GM13977 (cell line): ENCODE measurements around the gene DRC7.
A peak's percentile ranks its signal among the peaks of the same experiment; 100 is the strongest.

Experiments used
- DNase-seq: peaks from one replicate; pipeline ENCODE4 v3.0.0; 2012; ENCODE audit warnings: low spot score
- CTCF ChIP-seq: IDR thresholded peaks from 2 replicates; pipeline ENCODE4 v1.5.1; 2012; ENCODE audit warnings: mild to moderate bottlenecking, control low read depth; ENCODE audit not compliant: insufficient read depth; ENCODE audit errors: extremely low read depth, missing control alignments
- in situ Hi-C: fragments of 300-500 bp; cut with MboI; formaldehyde crosslinking; loops from one replicate; pipeline ENCODE4 v1.12.0; 2022; ENCODE audit warnings: low sequenced_read_pairs, low pct_unique_long_range_greater_than_20kb, mixed read lengths, inconsistent platforms; ENCODE audit not compliant: unreplicated experiment

The DRC7 gene

DNA sequence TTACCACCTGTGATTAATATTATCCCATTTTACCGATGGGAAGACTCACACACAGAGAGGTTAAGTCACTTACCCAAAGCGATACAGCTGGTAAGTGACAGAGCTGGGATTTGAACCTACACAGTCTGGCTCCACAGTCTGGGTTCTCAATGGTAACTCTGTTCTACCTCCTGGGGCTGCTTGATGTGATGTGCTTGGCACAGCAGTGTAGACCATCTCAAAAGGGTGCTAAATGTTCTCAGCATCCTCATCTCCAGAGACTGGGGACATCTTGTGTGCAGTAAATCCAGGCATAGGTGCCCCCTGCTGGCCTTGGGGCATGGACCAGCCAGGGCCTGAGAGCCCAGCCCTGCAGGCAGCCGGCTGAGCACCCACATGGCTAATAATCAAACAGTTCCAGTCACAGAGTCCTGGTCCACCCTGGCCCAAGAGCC, 25.6 kb downstream of the DRC7 start:
- DNase-seq: peak; percentile 66
- TF ChIP-seq CTCF: peak; percentile 66
- in situ Hi-C loops: no loop called here

DNA sequence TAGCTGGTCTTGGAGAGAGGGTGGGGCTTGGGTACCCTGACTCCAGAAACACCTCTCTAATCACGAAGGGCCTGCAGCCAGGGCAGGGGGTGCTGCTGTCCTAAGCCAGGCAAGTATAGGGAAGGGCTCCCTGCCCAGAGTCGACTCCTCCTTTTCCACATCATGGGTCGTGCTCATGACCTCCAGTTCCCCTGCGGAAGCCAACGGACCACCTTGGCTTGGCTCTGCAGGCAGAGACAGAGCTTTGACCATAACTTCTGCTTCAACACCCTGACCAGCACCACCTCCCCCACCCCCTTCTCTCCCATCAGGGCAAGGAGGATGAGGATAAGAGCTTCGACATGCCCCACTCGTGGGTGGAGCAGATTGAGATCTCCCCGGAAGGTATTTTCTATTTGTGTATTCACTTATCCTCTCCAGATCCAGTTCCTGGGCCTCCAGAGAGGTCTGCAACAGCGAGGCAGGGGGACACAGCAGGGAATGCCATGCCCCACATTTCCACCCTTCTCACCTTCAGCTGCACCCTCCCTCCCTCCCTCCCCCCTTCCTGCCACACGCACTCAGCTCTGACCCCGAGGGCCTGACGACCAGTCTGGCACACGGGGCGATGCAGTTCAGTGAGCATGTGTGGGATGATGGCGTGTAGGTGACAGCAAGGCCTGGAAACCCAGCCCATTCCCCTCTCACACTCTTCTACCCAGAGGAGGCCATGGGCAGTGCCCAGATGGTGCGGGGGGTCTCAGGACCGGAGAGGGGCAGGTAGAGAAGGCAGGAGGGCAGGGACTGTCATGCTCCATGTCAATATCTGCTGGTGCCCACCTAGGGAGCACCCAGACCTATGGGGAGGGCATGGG, 27.0 kb downstream of the DRC7 start:
- in situ Hi-C loops: no loop called here
- no peak for DNase-seq
- TF ChIP-seq CTCF: no peak

- in situ Hi-C loops: no loop called here
Observed at GRCh38 chr16:57722210-57722499, 27.5 kb downstream of the DRC7 start.

GRCh38 chr16:57722651-57723050, 28.0 kb downstream of the DRC7 start:
- DNase-seq: no peak
- in situ Hi-C loops: no loop called here
- no peak for TF ChIP-seq CTCF

More at GRCh38 chr16:57722210-57722499, 27.5 kb downstream of the DRC7 start:
- DNase-seq: no peak
- TF ChIP-seq CTCF: no peak

DNA sequence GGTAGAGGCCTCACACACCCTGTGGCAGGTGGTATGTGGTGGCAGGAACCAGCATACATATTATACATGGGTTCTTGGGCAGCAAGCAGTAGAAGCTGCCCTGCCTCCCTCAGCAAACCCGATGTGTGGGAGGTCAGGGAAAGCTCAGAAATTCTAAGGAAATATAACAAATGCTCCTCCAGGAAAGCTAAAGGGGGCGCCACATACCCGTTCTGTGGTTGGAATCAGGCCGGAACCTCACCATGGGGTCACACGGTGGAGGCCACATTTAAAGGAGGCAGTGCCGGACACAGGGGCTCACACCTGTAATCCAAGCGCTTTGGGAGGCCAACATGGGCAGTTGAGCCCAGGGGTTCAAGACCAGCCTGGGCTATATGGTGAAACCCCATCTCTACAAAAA, 28.6 kb downstream of the DRC7 start:
- no peak for TF ChIP-seq CTCF
- in situ Hi-C loops: no loop called here
- no peak for DNase-seq

DNA sequence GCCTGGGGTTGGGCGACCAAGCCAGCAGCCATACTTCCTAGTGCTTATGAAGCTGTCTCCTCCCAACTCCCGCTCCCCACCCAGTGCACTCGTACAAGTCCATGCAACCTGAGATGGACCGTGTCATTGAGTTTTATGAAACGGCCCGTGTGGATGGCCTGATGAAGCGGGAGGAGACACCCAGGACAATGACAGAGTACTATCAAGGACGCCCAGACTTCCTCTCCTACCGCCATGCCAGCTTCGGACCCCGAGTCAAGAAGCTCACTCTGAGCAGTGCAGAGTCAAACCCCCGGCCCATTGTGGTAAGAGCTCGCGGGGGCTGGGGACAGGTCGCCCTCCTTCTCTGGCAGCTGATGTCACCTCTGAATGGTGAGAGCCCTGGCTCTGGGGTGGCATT, 29.9 kb downstream of the DRC7 start:
- in situ Hi-C loops: no loop called here
- no peak for DNase-seq
- no peak for TF ChIP-seq CTCF
